HG03108 (cell line): ENCODE measurements around the gene HDAC11.
"Not testable (repeated sequence)": the region's sequence is repeated elsewhere in the genome, so short reads cannot be mapped to it uniquely, and the experiment has no call there.

Experiments
- ATAC-seq: cut with Tn5 transposase; IDR thresholded peaks from one replicate; pipeline ENCODE4 v1.9.1; 2021; ENCODE audit warnings: moderate library complexity; ENCODE audit not compliant: unreplicated experiment

The HDAC11 gene, protein sequence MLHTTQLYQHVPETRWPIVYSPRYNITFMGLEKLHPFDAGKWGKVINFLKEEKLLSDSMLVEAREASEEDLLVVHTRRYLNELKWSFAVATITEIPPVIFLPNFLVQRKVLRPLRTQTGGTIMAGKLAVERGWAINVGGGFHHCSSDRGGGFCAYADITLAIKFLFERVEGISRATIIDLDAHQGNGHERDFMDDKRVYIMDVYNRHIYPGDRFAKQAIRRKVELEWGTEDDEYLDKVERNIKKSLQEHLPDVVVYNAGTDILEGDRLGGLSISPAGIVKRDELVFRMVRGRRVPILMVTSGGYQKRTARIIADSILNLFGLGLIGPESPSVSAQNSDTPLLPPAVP

DNA sequence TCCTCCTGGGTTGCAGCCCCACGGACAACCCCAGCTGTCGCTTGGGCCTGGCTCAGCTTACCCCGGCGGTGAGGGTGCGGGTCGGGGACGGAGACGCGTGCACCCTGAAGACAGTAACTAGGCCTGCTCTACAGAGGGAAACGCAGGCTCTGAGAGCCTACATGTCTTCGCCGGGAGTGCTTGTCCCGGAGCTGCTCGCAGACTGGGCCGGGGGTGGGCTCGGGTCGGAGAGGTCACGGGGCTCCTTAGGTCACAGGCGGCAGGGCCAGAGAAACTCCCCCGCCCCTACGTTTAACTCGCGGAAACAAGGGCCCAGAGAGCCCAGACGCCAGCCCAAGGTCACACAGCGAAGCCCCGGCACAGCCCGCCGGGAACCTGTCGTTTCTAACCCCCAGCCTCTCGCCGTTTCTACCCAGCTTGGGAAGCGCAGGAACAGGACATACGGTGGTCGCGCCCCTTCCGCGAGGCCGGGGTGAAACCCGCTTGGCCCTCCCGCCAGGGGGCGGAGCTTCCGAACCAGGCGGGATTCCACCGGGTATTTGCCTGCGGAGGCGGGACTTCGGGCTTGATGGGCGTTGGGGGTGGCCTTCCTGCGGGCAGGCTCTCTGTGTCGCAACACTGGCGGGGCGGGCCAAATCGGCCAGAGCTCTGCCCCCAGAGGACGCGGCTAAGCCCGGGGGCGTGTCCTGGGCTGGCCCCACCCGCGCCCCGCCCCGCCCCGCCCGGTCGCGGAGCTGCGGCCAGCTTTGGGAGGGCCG lies at the start of gene HDAC11:
Gene HDAC11, plus strand, starts transcription at position 725 of the 758 bp plus-strand sequence. CDS start 42 bp downstream, outside the sequence.
- ATAC-seq: peak; percentile 98

DNA sequence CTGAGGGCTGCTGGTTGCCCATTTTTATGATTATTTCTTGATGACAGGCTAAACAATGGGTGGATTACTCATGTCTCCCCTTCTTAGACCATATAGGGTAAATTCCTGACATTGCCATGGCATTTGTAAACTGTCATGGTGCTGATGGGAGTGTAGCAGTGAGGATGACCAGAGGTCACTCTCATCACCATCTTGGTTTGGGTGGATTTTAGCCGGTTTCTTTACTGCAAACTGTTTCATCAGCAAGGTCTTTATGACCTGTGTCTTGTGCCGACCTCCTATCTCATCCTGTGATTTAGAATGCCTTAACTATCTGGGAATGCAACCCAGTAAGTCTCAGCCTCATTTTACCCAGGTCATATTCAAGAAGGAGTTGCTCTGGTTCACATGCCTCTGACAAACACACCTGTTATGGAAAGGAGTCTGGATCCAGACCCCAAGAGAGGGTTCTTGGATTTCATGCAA lies 49.7 kb upstream of the HDAC11 start:
- ATAC-seq: not testable (repeated sequence)

DNA sequence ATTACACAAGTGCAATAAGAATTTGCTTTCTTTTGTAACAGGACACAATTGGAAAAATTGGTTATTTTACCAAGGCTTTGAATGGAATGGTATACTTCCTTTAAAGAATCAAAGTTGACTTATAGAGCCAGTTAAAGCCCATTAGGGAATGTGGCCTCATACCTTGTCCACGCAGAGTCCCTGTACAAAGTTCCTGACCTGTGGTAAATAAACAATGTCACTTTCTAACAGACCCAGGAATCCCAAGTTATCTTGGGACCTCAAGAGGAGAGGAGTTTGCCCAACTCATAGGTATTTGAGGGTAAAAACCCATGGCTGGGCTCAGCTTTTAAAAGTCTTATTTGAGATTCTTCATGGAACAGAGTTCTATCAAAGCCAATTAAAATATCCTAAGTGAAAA lies 48.0 kb upstream of the HDAC11 start:
- no peak for ATAC-seq

DNA sequence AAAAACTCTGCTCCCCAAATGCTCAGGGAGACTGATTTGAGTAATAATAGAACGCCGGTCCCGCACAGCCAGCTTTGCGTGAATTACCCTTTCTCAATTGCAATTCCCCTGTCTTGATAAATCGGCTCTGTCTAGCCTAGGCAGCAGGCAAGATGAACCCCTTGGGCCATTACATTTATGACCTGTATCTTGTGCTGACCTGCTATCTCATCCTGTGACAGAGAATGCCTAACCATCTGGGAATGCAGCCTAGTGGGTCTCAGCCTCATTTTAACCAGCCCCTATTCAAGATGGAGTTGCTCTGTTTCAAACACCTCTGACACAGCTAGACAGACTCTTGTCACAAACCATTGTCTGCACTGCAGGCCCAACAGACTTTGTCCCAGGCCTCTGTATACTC lies 46.2 kb upstream of the HDAC11 start:
- no peak for ATAC-seq

DNA sequence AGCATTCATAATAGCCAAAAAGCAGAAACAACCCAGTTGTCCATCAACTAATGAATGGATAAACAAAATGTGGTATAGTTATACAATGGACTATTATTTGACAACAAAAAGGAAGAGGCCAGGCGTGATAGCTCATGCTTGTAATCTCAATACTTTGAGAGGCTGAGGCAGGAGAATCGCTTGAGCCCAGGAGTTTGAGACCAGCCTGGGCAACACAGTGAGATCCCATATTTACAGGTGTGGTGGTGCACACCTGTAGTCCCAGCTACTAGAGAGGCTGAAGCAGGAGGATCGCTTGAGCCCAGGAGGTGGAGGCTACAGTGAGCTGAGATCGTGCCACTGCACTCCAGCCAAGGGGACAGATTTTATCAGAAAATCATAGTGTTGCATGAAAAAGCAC lies 43.9 kb upstream of the HDAC11 start:
- not testable (repeated sequence) for ATAC-seq

DNA sequence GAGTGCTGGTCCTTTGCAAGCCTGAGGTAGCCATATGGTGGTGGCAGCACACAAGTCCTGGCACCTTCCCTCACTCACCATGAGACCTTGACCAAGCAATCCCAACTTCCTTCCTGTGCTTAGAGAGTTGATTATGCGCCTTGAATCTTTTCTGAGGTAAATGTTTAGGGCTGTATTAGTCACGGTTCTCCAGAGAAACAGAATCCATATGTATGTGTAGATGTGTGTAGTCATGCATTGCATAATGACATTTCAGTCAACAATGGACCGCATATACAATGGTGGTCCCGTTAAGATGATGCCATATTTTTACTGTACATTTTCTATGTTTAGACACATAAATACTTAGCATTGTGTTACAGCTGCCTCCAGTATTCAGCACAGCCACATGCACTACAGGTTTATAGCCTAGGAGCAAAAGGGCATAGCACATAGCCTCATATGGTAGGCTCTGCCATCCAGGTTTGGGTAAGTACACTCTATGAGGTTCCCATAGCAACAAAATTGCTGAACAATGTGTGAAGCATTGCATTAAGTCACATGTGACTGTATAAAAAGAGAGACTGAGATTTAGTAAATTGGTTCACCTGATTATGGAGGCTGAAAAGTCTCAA lies 39.8 kb upstream of the HDAC11 start:
- ATAC-seq: no peak

DNA sequence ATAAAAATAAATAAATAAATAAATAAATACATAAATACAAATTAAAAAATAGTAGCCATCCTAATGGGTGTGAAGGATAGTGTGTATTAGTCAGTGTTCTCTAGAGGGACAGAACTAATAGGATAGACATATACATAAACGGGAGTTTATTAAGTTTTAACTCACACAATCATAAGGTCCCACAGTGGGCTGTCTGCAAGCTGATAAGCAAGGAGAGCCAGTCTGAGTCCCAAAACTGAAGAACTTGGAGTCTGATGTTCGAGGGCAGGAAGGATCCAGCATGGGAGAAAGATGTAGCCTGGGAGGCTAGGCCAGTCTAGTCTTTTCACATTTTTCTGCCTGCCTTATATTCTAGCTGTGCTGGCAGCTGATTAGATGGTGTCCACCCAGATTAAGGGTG lies 37.2 kb upstream of the HDAC11 start:
- ATAC-seq: not testable (repeated sequence)

DNA sequence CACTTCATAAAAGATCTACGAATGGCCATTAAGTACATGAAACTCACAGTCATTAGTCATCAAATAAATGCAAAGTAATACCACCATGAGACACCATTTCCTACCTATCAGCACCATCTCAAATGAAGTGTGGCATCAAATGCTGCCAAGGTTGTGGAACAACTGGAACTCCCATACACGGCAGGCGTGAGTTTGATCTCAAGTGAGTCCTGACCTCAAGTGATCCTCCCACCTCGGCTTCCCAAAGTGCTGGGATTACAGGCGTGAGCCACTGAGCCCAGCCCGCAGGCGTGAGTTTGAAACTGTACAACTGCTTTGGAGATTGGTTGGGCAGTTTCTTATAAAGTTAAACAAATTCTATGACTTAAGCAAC lies 28.8 kb upstream of the HDAC11 start:
- ATAC-seq: peak; percentile 5

DNA sequence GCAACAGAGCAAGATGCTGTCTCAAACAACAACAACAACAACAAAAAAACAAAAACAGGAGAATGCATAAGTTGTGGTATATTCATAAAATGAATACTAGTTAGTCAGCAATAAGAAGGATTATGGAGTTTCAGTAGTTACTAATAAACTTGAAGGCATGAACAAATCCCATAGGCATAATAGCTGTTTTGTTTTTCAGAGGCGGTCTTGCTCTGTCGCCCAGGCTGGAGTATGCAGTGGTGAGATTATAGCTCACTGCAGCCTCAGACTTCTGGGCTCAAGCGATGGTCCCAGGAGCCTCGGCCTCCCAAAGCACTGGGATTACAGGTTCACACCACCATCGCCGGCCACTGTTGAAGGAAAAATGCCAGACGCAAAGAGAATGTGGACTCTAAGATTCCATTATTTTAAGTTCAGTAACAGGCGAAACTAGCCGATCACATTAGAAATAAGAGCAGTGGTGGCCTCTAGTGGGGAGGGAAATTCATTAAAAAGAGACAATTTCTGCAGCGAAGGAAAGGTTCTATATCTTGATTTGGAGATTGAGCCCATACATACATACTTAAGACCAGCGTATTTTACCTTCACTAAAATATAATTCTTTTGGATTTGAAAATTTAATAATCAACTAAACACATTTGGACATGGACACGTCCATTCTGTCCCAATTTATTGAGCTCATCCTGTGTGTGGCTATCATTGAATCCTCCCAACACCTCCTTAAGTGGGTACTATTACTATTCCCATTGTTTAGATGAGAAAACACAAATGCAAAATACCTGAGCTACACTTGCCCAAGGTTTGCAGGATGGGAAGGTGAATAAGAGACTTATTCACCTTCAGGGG lies 27.4 kb upstream of the HDAC11 start:
- ATAC-seq: no peak

DNA sequence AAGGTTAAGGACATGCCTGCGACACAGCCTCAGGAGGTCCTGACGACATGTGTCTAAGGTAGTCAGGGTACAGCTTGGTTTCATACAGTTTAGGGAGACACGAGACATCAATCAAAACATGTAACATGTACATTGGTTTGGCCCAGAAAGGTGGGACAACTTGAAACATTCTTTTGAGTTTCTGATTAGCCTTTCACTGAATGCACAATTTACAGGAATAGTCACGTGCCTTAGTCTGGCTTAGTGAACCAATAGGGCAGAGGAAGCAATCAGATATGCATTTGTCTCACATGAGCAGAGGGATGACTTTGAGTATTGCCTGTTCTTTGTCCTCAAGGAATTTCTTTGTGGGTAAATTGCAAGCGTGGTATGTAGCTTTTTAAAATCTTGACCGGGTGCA lies 24.5 kb upstream of the HDAC11 start:
- ATAC-seq: no peak

DNA sequence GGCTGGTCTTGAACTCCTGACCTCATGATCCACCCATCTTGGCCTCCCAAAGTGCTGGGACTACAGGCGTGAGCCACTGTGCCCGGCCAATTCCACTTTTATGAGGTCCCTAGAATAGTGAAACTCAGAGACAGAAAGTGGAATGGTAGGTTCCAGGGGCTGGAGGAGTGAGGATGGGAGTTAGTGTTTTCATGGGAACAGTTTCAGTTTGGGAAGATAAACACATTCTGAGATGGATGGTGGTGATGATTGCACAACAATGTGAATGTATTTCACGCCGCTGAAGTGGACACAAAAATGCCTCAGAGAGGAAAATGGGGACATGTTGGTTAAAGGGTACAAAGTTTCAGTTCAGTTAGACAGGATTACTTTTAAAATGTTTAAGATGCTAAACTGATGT lies 22.5 kb upstream of the HDAC11 start:
- ATAC-seq: no peak

DNA sequence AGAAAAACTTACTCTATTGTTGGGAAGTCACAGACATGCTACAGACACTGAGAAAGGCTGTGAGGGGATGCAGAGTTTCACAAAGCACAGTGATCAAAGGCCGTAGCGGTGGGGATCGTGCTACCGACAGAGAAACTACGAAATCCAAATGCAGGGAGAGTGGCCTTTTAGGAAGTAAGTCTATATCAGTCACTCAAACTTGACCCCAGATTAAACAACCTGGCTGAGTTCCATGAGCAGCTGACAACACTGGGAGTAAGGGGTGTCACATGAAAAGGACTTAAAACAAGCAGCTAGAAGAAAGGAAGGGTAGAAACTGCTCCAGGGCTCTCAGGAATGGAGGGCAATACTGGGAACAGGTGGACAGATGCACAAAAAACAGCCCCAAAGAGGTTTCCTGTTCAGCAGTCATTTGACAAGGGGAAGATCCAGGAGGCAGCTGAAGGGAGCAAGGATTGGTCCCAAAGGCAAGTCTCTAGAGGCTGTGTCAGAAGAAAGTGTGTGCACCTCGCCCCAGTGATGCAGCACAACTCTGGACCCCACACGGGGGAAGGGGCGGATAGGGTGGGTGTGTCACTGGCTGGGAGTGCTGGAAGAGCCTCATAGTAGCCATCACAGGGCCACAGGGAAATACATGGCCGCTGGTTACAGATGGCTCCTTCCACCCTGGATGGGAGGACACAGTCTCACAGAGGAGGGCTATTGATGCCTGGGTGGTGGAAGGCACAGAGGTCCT lies 20.3 kb upstream of the HDAC11 start:
- ATAC-seq: no peak

DNA sequence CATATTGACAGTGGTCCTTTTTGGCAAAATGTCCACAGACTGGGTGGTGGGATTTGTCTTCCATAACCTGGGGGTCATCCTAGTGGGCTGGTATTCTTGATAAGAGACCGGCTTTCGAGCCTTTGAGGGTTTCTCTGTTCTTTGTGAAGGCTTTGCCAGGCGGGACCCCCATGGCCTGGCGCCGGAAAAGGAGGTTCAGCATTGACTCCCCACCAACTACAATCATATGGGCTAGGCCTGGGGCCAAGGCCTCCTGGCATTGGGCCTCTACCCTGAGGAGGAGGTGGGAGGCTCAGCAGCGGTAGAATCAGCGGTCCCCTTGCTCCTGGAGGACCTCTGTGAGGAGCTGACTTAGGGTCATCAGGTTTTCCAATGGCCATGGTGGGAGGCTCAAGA lies 19.8 kb upstream of the HDAC11 start:
- ATAC-seq: no peak

DNA sequence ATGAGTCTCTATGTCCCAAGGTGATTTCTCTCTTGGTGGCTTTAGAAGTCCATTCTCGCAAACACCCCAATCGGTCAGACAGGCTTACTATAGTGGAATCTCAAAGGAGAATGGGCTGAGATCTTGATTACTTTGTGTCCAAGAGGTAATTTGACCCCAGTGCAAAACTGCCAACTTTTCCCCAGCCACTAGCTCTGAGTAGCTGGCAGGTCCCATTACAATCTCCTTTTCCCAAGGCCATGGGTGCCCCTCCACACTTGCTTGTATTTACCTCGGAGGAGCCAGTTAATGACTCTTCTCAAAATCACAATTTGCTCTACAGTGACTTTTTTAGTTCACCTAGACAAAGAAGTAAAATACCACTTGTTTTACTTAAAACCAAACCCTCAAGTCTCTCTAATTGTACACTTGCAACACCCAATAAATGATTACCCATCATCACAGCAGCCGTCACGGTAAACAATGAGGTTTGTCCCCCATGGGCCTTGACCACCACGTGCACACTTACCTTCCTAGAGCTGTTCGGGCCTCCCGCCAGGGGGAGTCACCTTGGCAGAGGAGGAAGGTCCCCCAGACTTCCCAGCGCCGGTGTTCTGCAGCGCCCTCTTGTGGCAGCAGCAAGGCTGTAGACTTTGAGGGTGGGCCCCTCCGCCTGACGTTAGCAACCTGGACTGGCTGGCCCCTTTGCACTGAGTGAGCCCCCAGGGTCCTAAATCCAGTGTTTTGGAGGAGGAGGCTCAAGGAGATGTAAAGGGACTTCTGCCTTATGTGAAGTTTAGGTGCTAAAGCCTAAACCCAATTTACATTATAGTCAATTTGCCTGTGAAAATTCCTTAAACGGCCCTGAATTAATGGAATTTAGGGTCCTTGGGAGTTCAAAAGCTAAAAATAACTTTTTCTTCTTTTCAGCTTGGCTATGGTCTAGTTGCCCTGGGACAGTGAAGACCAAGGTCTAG lies 18.7 kb upstream of the HDAC11 start:
- ATAC-seq: no peak

DNA sequence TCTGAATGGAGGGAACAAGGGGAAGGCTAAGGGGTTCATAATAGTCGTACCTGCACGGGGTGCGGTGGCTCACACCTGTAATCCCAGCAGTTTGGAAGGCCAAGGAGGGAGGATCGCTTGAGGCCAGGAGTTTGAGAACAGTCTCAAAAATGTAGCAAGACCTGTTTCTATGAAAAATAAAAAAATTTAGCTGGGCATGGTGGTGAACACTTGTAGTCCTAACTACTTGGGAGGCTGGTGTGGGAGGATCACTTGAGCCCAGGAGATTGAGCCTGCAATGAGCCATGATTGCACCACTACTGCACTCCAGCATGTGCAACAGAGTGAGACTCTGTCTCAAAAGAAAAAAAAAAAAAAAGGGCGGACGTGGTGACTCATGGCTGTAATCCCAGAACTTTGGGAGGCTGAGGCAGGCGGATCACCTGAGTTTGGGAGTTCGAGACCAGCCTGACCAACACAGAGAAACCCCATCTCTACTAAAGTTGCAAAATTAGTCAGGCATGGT lies 17.9 kb upstream of the HDAC11 start:
- ATAC-seq: no peak

DNA sequence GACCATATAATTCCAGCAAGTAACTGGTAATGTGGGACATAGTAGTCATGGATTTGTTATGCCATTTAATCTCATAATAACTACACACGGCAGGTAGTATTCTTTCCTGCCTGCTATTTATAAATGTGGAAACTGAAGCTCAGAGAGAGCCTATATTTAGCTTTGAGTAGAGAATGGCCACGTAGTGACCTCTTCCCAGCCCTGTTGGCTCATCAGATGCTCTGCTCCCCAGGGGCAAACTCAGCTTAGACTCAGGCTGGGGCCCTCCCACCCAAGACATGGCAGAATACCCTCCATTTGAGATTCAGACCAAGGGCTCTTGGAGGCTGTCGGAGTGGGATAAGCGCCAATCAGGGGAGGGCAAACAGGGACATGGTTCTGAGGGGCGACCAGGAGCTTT lies 17.3 kb upstream of the HDAC11 start:
- ATAC-seq: no peak

DNA sequence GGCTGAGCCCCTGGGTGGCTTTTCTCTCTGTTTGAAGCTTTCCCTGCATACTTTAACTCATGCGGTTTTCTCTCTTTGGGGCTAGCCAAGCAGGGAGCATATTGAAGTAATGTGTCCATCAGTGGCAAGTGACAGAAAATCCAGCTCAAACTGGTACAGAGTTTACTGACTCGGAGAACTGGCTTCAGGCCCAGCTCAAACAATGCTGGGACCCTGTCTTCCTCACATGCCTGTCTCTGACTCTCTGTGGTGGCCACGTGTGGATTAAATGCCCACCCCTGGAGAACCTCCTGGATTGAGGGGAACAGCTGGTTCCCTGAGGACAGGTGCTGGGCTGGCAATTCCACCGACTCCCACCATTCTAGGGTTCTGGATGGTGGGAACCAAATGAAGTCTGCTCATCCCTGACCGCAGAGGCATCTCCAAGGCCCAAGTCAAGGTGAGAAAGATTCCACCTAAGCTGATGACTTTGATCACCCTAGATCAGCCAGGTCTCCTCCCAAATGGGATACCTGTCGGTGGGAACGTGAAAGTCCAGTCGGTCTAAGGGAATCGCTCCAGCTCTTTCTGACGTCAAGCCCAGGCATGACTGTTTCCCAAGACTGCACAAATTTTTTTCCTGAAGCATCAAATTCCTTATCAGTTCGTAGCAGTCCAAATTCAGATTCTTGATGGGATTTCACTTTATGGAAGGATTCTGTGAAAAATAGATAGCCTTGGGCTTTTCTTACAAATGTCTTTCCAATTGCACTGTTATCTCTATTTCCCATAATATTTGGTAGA lies 16.3 kb upstream of the HDAC11 start:
- ATAC-seq: no peak

DNA sequence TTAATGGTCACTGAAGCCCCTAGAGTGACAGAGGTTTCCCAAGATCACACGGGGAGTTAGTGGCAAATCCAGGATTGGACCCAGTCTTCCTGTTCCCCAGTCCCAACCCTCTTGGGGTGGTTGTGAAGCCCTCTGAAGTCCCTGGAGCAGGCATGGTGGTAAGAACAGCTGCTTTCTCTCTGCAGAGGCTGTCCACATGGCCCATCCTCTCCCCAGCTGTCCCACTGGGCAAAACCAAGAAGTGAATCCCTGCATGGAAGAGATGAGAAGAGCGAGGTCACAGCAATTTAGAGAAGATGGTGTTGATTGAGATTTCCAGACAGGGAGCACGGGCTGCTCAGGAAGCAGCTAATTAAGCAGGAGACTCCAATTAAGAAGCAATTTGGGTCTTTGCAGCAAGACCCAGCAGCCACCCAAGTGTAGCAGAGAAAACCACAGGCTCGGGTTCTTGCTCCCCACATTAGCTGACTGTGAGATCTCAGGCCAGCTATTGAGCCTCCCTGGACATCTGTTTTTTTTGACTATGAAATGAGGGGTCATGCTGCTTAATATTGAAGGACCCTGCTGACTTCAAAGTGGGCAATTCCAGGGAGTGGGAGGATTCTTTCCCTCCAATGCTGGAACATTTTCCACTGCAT lies 14.8 kb upstream of the HDAC11 start:
- ATAC-seq: no peak
